ENCODE measurements around the gene RPS19.

DNA sequence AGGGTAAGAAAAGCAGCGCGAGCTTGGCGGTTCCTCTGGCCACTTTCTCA, 15.2 kb upstream of the RPS19 start, which contains the start of gene DMRTC2:
- no peak for TF ChIP-seq POLR2AphosphoS5 (IDR thresholded peaks at IDR 0.05; ENCODE audit: low read depth, low read length)
- TF ChIP-seq, protein P1, sequence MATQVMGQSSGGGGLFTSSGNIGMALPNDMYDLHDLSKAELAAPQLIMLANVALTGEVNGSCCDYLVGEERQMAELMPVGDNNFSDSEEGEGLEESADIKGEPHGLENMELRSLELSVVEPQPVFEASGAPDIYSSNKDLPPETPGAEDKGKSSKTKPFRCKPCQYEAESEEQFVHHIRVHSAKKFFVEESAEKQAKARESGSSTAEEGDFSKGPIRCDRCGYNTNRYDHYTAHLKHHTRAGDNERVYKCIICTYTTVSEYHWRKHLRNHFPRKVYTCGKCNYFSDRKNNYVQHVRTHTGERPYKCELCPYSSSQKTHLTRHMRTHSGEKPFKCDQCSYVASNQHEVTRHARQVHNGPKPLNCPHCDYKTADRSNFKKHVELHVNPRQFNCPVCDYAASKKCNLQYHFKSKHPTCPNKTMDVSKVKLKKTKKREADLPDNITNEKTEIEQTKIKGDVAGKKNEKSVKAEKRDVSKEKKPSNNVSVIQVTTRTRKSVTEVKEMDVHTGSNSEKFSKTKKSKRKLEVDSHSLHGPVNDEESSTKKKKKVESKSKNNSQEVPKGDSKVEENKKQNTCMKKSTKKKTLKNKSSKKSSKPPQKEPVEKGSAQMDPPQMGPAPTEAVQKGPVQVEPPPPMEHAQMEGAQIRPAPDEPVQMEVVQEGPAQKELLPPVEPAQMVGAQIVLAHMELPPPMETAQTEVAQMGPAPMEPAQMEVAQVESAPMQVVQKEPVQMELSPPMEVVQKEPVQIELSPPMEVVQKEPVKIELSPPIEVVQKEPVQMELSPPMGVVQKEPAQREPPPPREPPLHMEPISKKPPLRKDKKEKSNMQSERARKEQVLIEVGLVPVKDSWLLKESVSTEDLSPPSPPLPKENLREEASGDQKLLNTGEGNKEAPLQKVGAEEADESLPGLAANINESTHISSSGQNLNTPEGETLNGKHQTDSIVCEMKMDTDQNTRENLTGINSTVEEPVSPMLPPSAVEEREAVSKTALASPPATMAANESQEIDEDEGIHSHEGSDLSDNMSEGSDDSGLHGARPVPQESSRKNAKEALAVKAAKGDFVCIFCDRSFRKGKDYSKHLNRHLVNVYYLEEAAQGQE (IDR thresholded peaks at IDR 0.05; ENCODE audit: insufficient read depth in 1 of 2, low read depth in 2 of 2, low read length in 2 of 2): no peak
- no peak for TF ChIP-seq TAF1 (IDR thresholded peaks at IDR 0.05; ENCODE audit: borderline replicate concordance, insufficient read depth, low read length)
- TF ChIP-seq SIN3A (IDR thresholded peaks at IDR 0.05; ENCODE audit: borderline replicate concordance, insufficient read depth, low read length): no peak
- TF ChIP-seq FOXP2 (optimal IDR thresholded peaks at IDR 0.05; ENCODE audit: borderline replicate concordance, extremely low read depth, extremely low read length, insufficient read depth): no peak
